HepG2 (cell line): ENCODE data around the gene NEURL1B. TPM values are rescaled to one million over a fixed set of nuclear protein-coding genes. Genes with fewer than 3 reads are reported as not detected.

ENCODE experiments used
- ATAC-seq: fragments of 200-7000 bp; cut with Tn5 transposase; 3 replicates; pipeline ENCODE4 v1.9.1; 2020; ENCODE audit warnings: mild to moderate bottlenecking, moderate library complexity
- BruUV-seq: library from RNA; stranded (reverse); fragments of 400-500 nt; replicated peaks from 2 replicates; lab custom pipeline; 2021; lab: Mats Ljungman, UMichigan
- CTCF ChIA-PET: fragments of 300-600 bp; formaldehyde crosslinking; extraction: SDS; loops from one replicate; lab custom pipeline; 2021; ENCODE audit warnings: low total read pairs, inconsistent platforms, low intra/inter-chr PET ratio; lab: Yijun Ruan, JAX
- POLR2A ChIA-PET: fragments of 350-600 bp; sonication (Branson Sonifier 250); formaldehyde crosslinking; loops from one replicate; lab custom pipeline; 2020; ENCODE audit warnings: antibody characterized with exemption, inconsistent platforms; lab: Yijun Ruan, JAX
- DNase-seq: peaks from one replicate; pipeline ENCODE4 v3.0.0-alpha.2; 2015; ENCODE audit warnings: low spot score
- FAIRE-seq: peaks from 3 replicates; lab custom pipeline; 2011; peaks lifted over from hg19 to GRCh38; lab: Jason Lieb, UNC
- H2AFZ ChIP-seq: one replicate; pipeline ENCODE4 v1.6.1; 2011; ENCODE audit warnings: low read length, inconsistent platforms
- H3K27ac ChIP-seq: fragments of 300-600 bp; 3 replicates; pipeline ENCODE4 v1.8.0; 2011; ENCODE audit warnings: mixed run types, mild to moderate bottlenecking, mixed read lengths, low read length, inconsistent platforms; ENCODE audit not compliant: insufficient read depth; ENCODE audit errors: extremely low read length
- H3K27me3 ChIP-seq, 2 experiments: fragments of 200-600 bp in 1 of 2; 2 replicates in 1 of 2; 3 replicates in 1 of 2; pipeline versions ENCODE4 v1.6.0 to v1.8.0; 2011; ENCODE audit warnings: low read length in 2 of 2, mild to moderate bottlenecking in 2 of 2, moderate library complexity in 2 of 2, inconsistent platforms in 1 of 2; ENCODE audit not compliant: insufficient read depth in 2 of 2, control insufficient read depth in 1 of 2
- H3K36me3 ChIP-seq, 2 experiments: fragments of 200-600 bp in 1 of 2; replicated peaks in 1 of 2; 2 replicates in 1 of 2; 3 replicates in 1 of 2; pipeline versions ENCODE4 v1.5.1 to v1.8.0; 2011; ENCODE audit warnings: low read length in 2 of 2, inconsistent platforms in 1 of 2; ENCODE audit not compliant: insufficient read depth in 2 of 2, control insufficient read depth in 1 of 2
- H3K4me1 ChIP-seq: 2 replicates; pipeline ENCODE4 v1.5.1; 2012; ENCODE audit warnings: low read length, inconsistent platforms; ENCODE audit not compliant: insufficient read depth
- H3K4me2 ChIP-seq: 2 replicates; pipeline ENCODE4 v1.6.0; 2011; ENCODE audit warnings: low read depth, low read length, inconsistent platforms
- H3K4me3 ChIP-seq, 3 experiments: fragments of 200-600 bp in 1 of 3; sonication (generic), shearing (Covaris generic) in 1 of 3; replicated peaks in 1 of 3; 2 replicates each; pipeline ENCODE4 v1.5.1; 2011 to 2016; ENCODE audit warnings: low read length in 3 of 3, inconsistent platforms in 2 of 3, low read depth in 2 of 3, mild to moderate bottlenecking in 2 of 3, control low read depth in 1 of 3, mixed read lengths in 1 of 3; ENCODE audit not compliant: insufficient read depth in 1 of 3
- H3K79me2 ChIP-seq: one replicate; pipeline ENCODE4 v1.6.1; 2011; ENCODE audit warnings: low read length, inconsistent platforms; ENCODE audit not compliant: insufficient read depth
- H3K9ac ChIP-seq: 2 replicates; pipeline ENCODE4 v1.6.0; 2011; ENCODE audit warnings: mild to moderate bottlenecking, low read depth, low read length, inconsistent platforms; ENCODE audit not compliant: insufficient read depth
- H3K9me3 ChIP-seq: 2 replicates; pipeline ENCODE4 v1.5.1; 2012; ENCODE audit warnings: mild to moderate bottlenecking, low read length
- H4K20me1 ChIP-seq: 2 replicates; pipeline ENCODE4 v1.6.0; 2011; ENCODE audit warnings: inconsistent platforms, mild to moderate bottlenecking, low read length, moderate library complexity; ENCODE audit not compliant: insufficient read depth
- ARNTL ChIP-seq: sonication (generic); formaldehyde crosslinking; IDR thresholded peaks from 2 replicates; pipeline ENCODE4 v1.4.0; 2020; ENCODE audit warnings: mild to moderate bottlenecking, missing genetic modification reagents
- JARID2 ChIP-seq: sonication (generic); formaldehyde crosslinking; IDR thresholded peaks from 2 replicates; pipeline ENCODE4 v1.8.1; 2023; ENCODE audit warnings: missing genetic modification reagents, inconsistent platforms; ENCODE audit not compliant: insufficient replicate concordance
- SMAD1 ChIP-seq: sonication (generic); formaldehyde crosslinking; IDR thresholded peaks from 2 replicates; pipeline ENCODE4 v1.4.0; 2020; ENCODE audit warnings: missing genetic modification reagents, low read depth, mild to moderate bottlenecking, borderline replicate concordance
- THAP7 ChIP-seq: sonication (generic); formaldehyde crosslinking; IDR thresholded peaks from 2 replicates; pipeline ENCODE4 v1.8.1; 2023; ENCODE audit warnings: mild to moderate bottlenecking, missing genetic modification reagents
- ZNF432 ChIP-seq: sonication (generic); formaldehyde crosslinking; IDR thresholded peaks from 2 replicates; pipeline ENCODE4 v1.5.0; 2020; ENCODE audit warnings: missing genetic modification reagents, mild to moderate bottlenecking, borderline replicate concordance
- ZNF563 ChIP-seq: sonication (generic); formaldehyde crosslinking; IDR thresholded peaks from 2 replicates; pipeline ENCODE4 v1.8.0; 2022; ENCODE audit warnings: mild to moderate bottlenecking, moderate library complexity, missing genetic modification reagents
- ZNF577 ChIP-seq: sonication (generic); formaldehyde crosslinking; IDR thresholded peaks from 2 replicates; pipeline ENCODE4 v1.4.0; 2020; ENCODE audit warnings: mild to moderate bottlenecking, low read depth, missing genetic modification reagents, borderline replicate concordance
- ZNF770 ChIP-seq: sonication (generic); formaldehyde crosslinking; IDR thresholded peaks from 2 replicates; pipeline ENCODE4 v1.5.0; 2020; ENCODE audit warnings: mild to moderate bottlenecking, missing genetic modification reagents
- WGBS: methylation state at CpG from one replicate; pipeline ENCODE4 v1.1.6; 2017; ENCODE audit warnings: low lambda C conversion rate; 5-methylcytosine and 5-hydroxymethylcytosine counted together
- in situ Hi-C: cut with HindIII; loops from 2 replicates; pipeline ENCODE4 v1.10.0; 2017; ENCODE audit warnings: low pct_unique_long_range_greater_than_20kb; ENCODE audit not compliant: extremely low pct_ligation_motif_present
- intact Hi-C: fragments of 100-400 bp; cut with micrococcal nuclease; formaldehyde crosslinking; loops from one replicate; pipeline ENCODE4 v1.10.0; 2022; ENCODE audit not compliant: unreplicated experiment
- polyA plus RNA-seq, 8 experiments: library from polyadenylated mRNA; depleted of rRNA in 3 of 8; stranded (reverse) in 7 of 8; unstranded in 1 of 8; fragments of >200 nt; fragmentation: Illumina TruSeq in 4 of 8; extraction: Trizol in 4 of 8; gene quantifications; 2 replicates each; pipeline versions ENCODE4 v1.2.1 to v1.2.3, GENCODE V29; 2011 to 2016; ENCODE audit warnings: low read depth in 4 of 8, missing spikeins in 1 of 8, mixed read lengths in 1 of 8; ENCODE audit not compliant: insufficient read depth in 1 of 8
- total RNA-seq, 5 experiments: library from RNA; depleted of rRNA; stranded (reverse); fragments of >200 nt; fragmentation: Illumina TruSeq; extraction: Trizol; gene quantifications; 2 replicates each; pipeline ENCODE4 v1.2.3, GENCODE V29; 2016; ENCODE audit warnings: low read depth in 1 of 5
- TF ChIP-seq, protein P1 (sequence below): sonication (generic); formaldehyde crosslinking; IDR thresholded peaks from 2 replicates; pipeline ENCODE4 v1.4.0; 2020; ENCODE audit warnings: missing genetic modification reagents
- TF ChIP-seq, protein P2 (sequence below): sonication (generic); formaldehyde crosslinking; IDR thresholded peaks from 2 replicates; pipeline ENCODE4 v1.8.0; 2022; ENCODE audit warnings: missing genetic modification reagents, mild to moderate bottlenecking, inconsistent platforms, borderline replicate concordance
- TF ChIP-seq, protein P3 (sequence below): sonication (generic); formaldehyde crosslinking; conservative IDR thresholded peaks from 2 replicates; pipeline ENCODE4 v1.8.0; 2022; ENCODE audit warnings: mild to moderate bottlenecking, moderate library complexity, missing genetic modification reagents

Gene NEURL1B
- total and polyA plus RNA-seq, 2 of the 13 experiments (the other 11 are each of a cell fraction or from before 2014, with no cell fraction given) = 0.09 to 0.13 TPM

DNA sequence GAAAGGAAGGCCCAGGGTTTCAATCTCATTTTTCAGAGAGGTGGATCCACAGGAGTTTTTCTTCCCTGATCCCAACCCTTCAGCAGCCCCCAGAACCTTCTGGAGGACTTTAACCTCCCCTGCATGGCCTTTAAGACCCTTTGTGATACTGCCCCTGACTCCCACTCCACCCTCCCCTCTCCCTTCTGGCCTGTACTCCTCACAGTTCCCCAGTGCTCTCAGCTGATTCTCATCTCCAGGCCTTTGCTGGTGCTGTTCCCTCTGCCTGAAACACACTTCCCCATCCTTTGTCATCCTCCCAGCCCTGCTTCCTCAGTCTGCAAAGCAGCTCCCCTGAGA is 18.5 kb downstream of the NEURL1B start (continued):
- TF ChIP-seq, protein P1, sequence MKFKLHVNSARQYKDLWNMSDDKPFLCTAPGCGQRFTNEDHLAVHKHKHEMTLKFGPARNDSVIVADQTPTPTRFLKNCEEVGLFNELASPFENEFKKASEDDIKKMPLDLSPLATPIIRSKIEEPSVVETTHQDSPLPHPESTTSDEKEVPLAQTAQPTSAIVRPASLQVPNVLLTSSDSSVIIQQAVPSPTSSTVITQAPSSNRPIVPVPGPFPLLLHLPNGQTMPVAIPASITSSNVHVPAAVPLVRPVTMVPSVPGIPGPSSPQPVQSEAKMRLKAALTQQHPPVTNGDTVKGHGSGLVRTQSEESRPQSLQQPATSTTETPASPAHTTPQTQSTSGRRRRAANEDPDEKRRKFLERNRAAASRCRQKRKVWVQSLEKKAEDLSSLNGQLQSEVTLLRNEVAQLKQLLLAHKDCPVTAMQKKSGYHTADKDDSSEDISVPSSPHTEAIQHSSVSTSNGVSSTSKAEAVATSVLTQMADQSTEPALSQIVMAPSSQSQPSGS (CRISPR knock-in tag) = no peak
- TF ChIP-seq THAP7 (CRISPR knock-in tag) (0 out of 2 replicates have a peak, but pooled peaks have one; percentile 1), ARNTL (CRISPR knock-in tag) (0 out of 2 replicates have a peak, but pooled peaks have one; percentile 15), ZNF563 (CRISPR knock-in tag) (0 out of 2 replicates have a peak, but pooled peaks have one; percentile 4), SMAD1 (0 out of 2 replicates have a peak, but pooled peaks have one; percentile 50)

GRCh38 chr5:172659909-172660628 is 19.0 kb downstream of the NEURL1B start:
- BruUV-seq = no TSS peak
- WGBS = 0% methylated on average over 10 of the region's 18 CpGs
- Histone ChIP-seq H3K4me2 (peak overlapping the region; percentile 84), H4K20me1 (no peaks in the 10 kb centered on the region), H2AFZ (no peak overlapping the region), H3K36me3 (no peaks in the 10 kb centered on the region), H3K9ac (peak overlapping the region; percentile 67), H3K4me1 (peaks cover 47% of the 10 kb centered on the region), H3K9me3 (no peaks in the 10 kb centered on the region), H3K27ac (peak overlapping the region; percentile 93), H3K4me3 (peak overlapping the region; percentile 20 to 67 (median 36); a peak in 5 of 6 replicates), H3K27me3 (0 out of 5 replicates have a peak, but pooled peaks cover 0 to under 1% of the 10 kb centered on the region in 2 experiments), H3K79me2 (no peaks in the 10 kb centered on the region)
- DNase-seq (peak; percentile 95), FAIRE-seq (peak; percentile 89), ATAC-seq (peak; percentile 94)
- in situ Hi-C loops (no loop called here), intact Hi-C loops (loop anchor here (1.0 to 2.0 kb wide), 2 partner anchors 37 to 181 kb away; no protein-coding TSS in a partner anchor)
- ChIA-PET POLR2A (interaction anchor here (0.9 to 1.7 kb wide), 13 partner anchors 10 to 670 kb away, joined by 3 to 5 read pairs (median 4); partner anchors contain the start of genes DUSP1 and RPL26L1), CTCF (no interaction called here)
- TF ChIP-seq, protein P2, sequence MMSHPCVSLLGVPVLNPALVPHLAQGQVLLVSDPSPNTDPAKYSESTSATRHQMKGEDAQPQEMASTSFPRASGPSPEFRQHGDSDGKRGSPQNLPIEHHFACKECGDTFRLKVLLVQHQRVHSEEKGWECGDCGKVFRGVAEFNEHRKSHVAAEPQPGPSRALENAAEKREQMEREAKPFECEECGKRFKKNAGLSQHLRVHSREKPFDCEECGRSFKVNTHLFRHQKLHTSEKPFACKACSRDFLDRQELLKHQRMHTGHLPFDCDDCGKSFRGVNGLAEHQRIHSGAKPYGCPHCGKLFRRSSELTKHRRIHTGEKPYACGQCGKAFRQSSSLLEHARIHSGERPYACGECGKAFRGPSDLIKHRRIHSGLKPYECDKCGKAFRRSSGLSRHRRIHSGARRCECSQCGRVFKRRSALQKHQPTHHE (CRISPR knock-in tag) = no peak
- TF ChIP-seq JARID2 (peak; percentile 48), ZNF770 (CRISPR knock-in tag) (no peak), ZNF432 (CRISPR knock-in tag) (no peak), ZNF577 (no peak)
- TF ChIP-seq, protein P3, sequence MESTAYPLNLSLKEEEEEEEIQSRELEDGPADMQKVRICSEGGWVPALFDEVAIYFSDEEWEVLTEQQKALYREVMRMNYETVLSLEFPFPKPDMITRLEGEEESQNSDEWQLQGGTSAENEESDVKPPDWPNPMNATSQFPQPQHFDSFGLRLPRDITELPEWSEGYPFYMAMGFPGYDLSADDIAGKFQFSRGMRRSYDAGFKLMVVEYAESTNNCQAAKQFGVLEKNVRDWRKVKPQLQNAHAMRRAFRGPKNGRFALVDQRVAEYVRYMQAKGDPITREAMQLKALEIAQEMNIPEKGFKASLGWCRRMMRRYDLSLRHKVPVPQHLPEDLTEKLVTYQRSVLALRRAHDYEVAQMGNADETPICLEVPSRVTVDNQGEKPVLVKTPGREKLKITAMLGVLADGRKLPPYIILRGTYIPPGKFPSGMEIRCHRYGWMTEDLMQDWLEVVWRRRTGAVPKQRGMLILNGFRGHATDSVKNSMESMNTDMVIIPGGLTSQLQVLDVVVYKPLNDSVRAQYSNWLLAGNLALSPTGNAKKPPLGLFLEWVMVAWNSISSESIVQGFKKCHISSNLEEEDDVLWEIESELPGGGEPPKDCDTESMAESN = peak; percentile 42; the same call in 1 of the 2 replicates
